ENCODE results near the gene PBX1.

PBX1 gene

DNA sequence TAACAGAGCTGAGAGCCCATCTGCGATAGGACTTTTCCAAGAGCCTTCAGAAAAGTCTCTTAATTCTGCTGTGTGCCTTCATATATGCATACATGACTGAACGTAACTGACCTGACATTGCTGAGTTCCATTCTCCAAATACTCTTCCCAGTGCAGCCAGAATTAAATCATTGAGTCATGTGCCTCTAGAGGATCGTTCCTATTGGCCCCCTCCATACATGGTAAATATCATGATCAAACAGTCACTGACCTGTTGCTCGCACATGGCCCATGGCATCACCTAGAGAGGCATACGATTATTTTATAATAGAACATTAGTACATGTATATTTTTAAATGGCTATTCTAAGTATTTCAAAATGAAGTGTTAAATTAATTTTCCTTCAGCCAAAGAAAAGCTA lies 186.8 kb downstream of the PBX1 start:
- H3K36me3 ChIP-seq (ENCODE audit: control insufficient read depth, low read depth, low read length) = no peaks in the 10 kb centered on the region
- H3K4me1 ChIP-seq (ENCODE audit: control insufficient read depth, low read depth, low read length) = no peaks in the 10 kb centered on the region
- H3K9me3 ChIP-seq (ENCODE audit: control insufficient read depth, low read depth, low read length) = no peaks in the 10 kb centered on the region
- no peaks in the 10 kb centered on the region for H3K27me3 ChIP-seq (ENCODE audit: control insufficient read depth, insufficient read depth, low read length)
- no peak overlapping the region for H3K4me3 ChIP-seq (ENCODE audit: low read length)
- no peak overlapping the region for H3K9ac ChIP-seq (ENCODE audit: low read length)
- no peak overlapping the region for H3K27ac ChIP-seq (ENCODE audit: low read length)

- no peaks in the 10 kb centered on the region for H3K4me1 ChIP-seq (ENCODE audit: control insufficient read depth, low read depth, low read length)
Observed at GRCh38 chr1:164746632-164747031, 187.6 kb downstream of the PBX1 start.

GRCh38 chr1:164748253-164748899 lies 189.4 kb downstream of the PBX1 start:
- Histone ChIP-seq H3K9ac (ENCODE audit: low read length) (no peak overlapping the region), H3K27ac (ENCODE audit: low read length) (no peak overlapping the region), H3K9me3 (ENCODE audit: control insufficient read depth, low read depth, low read length) (no peaks in the 10 kb centered on the region), H3K4me1 (ENCODE audit: control insufficient read depth, low read depth, low read length) (no peaks in the 10 kb centered on the region), H3K36me3 (ENCODE audit: control insufficient read depth, low read depth, low read length) (no peaks in the 10 kb centered on the region), H3K4me3 (ENCODE audit: low read length) (no peak overlapping the region), H3K27me3 (ENCODE audit: control insufficient read depth, insufficient read depth, low read length) (no peaks in the 10 kb centered on the region)

More at GRCh38 chr1:164746632-164747031, 187.6 kb downstream of the PBX1 start:
- no peak overlapping the region for H3K27ac ChIP-seq (ENCODE audit: low read length)
- H3K36me3 ChIP-seq (ENCODE audit: control insufficient read depth, low read depth, low read length) = no peaks in the 10 kb centered on the region
- H3K9me3 ChIP-seq (ENCODE audit: control insufficient read depth, low read depth, low read length) = no peaks in the 10 kb centered on the region
- no peak overlapping the region for H3K4me3 ChIP-seq (ENCODE audit: low read length)
- H3K9ac ChIP-seq (ENCODE audit: low read length) = no peak overlapping the region
- H3K27me3 ChIP-seq (ENCODE audit: control insufficient read depth, insufficient read depth, low read length) = no peaks in the 10 kb centered on the region

DNA sequence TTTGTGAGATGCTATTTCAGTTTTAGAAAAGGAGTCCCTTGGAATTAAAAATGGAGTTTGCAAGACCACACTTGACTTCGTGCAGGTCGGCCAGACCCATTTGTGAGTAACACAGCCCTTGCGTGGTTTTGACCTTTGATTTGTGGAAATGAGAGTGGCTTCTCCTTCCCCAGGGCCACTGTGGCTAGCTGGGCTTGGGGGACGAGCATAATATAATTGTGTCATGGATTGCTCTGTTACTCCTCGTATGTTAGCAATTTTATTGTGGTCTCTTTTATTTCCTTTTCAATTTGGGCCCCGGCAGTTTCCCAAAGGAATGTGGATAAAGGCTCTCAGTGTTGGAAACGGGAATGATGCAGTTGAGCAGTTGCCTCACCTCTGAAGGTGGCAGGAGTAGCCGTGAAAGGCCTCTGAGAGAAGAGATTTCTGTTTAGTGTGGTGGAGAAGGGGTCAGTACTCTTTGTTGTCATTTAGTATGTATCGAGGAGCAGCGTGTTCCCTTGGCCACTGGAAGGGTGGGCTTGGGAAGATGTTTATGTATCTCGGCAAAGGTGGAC lies 194.6 kb downstream of the PBX1 start:
- no peak overlapping the region for H3K4me3 ChIP-seq (ENCODE audit: low read length)
- H3K4me1 ChIP-seq (ENCODE audit: control insufficient read depth, low read depth, low read length) = peaks cover 11% of the 10 kb centered on the region
- H3K9ac ChIP-seq (ENCODE audit: low read length) = no peak overlapping the region
- no peak overlapping the region for H3K27ac ChIP-seq (ENCODE audit: low read length)
- H3K36me3 ChIP-seq (ENCODE audit: control insufficient read depth, low read depth, low read length) = no peaks in the 10 kb centered on the region
- no peaks in the 10 kb centered on the region for H3K27me3 ChIP-seq (ENCODE audit: control insufficient read depth, insufficient read depth, low read length)
- no peaks in the 10 kb centered on the region for H3K9me3 ChIP-seq (ENCODE audit: control insufficient read depth, low read depth, low read length)

DNA sequence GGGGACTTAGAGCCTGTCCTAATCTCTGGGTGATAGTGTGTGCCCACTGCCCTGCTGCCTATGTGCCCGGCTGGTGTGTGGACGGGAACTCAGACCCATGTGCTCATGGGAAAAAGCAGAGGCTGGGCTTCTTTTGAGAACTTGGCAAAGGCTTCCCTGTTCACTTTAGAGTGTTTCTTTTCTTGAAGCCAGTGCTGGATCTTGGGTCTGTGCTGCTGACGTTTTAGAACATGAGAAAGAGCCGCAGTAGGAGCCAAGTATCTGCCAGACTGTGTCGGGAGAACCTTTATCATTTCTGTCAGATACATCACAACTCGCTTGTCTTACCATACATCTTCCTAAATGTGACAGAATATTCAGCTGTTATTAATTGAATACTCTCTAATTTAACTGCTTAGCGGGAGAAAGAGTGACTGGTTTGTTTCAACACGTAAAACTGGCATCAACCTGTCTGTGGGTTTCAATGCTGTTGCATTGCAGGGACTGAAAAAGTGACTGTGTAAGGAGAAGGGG lies 195.2 kb downstream of the PBX1 start:
- no peak overlapping the region for H3K27ac ChIP-seq (ENCODE audit: low read length)
- H3K36me3 ChIP-seq (ENCODE audit: control insufficient read depth, low read depth, low read length) = no peaks in the 10 kb centered on the region
- no peaks in the 10 kb centered on the region for H3K9me3 ChIP-seq (ENCODE audit: control insufficient read depth, low read depth, low read length)
- no peak overlapping the region for H3K4me3 ChIP-seq (ENCODE audit: low read length)
- H3K4me1 ChIP-seq (ENCODE audit: control insufficient read depth, low read depth, low read length) = peaks cover 11% of the 10 kb centered on the region
- no peaks in the 10 kb centered on the region for H3K27me3 ChIP-seq (ENCODE audit: control insufficient read depth, insufficient read depth, low read length)
- no peak overlapping the region for H3K9ac ChIP-seq (ENCODE audit: low read length)

- no peaks in the 10 kb centered on the region for H3K36me3 ChIP-seq (ENCODE audit: control insufficient read depth, low read depth, low read length)
- no peak overlapping the region for H3K27ac ChIP-seq (ENCODE audit: low read length)
- H3K27me3 ChIP-seq (ENCODE audit: control insufficient read depth, insufficient read depth, low read length) = no peaks in the 10 kb centered on the region
- H3K9me3 ChIP-seq (ENCODE audit: control insufficient read depth, low read depth, low read length) = no peaks in the 10 kb centered on the region
- no peak overlapping the region for H3K9ac ChIP-seq (ENCODE audit: low read length)
- peaks cover 11% of the 10 kb centered on the region for H3K4me1 ChIP-seq (ENCODE audit: control insufficient read depth, low read depth, low read length)
- H3K4me3 ChIP-seq (ENCODE audit: low read length) = no peak overlapping the region
Observed at GRCh38 chr1:164755690-164756089, 196.7 kb downstream of the PBX1 start.

GRCh38 chr1:164756741-164757140 lies 197.8 kb downstream of the PBX1 start:
- H3K9me3 ChIP-seq (ENCODE audit: control insufficient read depth, low read depth, low read length) = no peaks in the 10 kb centered on the region
- H3K27me3 ChIP-seq (ENCODE audit: control insufficient read depth, insufficient read depth, low read length) = no peaks in the 10 kb centered on the region
- H3K27ac ChIP-seq (ENCODE audit: low read length) = no peak overlapping the region
- H3K36me3 ChIP-seq (ENCODE audit: control insufficient read depth, low read depth, low read length) = no peaks in the 10 kb centered on the region
- peaks cover 11% of the 10 kb centered on the region for H3K4me1 ChIP-seq (ENCODE audit: control insufficient read depth, low read depth, low read length)
- H3K9ac ChIP-seq (ENCODE audit: low read length) = no peak overlapping the region
- no peak overlapping the region for H3K4me3 ChIP-seq (ENCODE audit: low read length)

DNA sequence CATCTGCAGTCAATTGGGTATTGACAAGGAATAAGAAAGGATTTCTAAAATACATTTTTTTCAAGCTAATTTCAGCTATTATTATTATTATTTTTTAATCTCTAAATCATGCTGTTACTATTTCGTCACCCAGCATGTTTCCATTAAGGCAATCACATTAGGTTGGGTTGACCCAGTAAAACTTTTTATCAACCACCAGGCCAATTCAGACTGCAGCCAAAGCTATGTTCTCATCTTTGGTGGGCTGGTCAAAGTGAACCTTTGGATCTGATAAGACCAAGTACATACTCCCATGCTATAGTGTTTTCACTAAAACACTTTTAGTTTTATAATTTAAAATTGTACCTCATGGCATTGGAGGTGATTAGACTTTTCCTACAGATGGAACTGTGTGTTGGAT lies 198.6 kb downstream of the PBX1 start:
- no peak overlapping the region for H3K9ac ChIP-seq (ENCODE audit: low read length)
- no peaks in the 10 kb centered on the region for H3K9me3 ChIP-seq (ENCODE audit: control insufficient read depth, low read depth, low read length)
- peaks cover 11% of the 10 kb centered on the region for H3K4me1 ChIP-seq (ENCODE audit: control insufficient read depth, low read depth, low read length)
- H3K27me3 ChIP-seq (ENCODE audit: control insufficient read depth, insufficient read depth, low read length) = no peaks in the 10 kb centered on the region
- H3K4me3 ChIP-seq (ENCODE audit: low read length) = no peak overlapping the region
- no peak overlapping the region for H3K27ac ChIP-seq (ENCODE audit: low read length)
- H3K36me3 ChIP-seq (ENCODE audit: control insufficient read depth, low read depth, low read length) = no peaks in the 10 kb centered on the region

- Histone ChIP-seq H3K9ac (ENCODE audit: low read length) (no peak overlapping the region), H3K27me3 (ENCODE audit: control insufficient read depth, insufficient read depth, low read length) (no peaks in the 10 kb centered on the region), H3K27ac (ENCODE audit: low read length) (no peak overlapping the region), H3K4me3 (ENCODE audit: low read length) (no peak overlapping the region), H3K4me1 (ENCODE audit: control insufficient read depth, low read depth, low read length) (peaks cover 11% of the 10 kb centered on the region), H3K36me3 (ENCODE audit: control insufficient read depth, low read depth, low read length) (no peaks in the 10 kb centered on the region), H3K9me3 (ENCODE audit: control insufficient read depth, low read depth, low read length) (no peaks in the 10 kb centered on the region)
Observed at GRCh38 chr1:164759144-164759920, 200.3 kb downstream of the PBX1 start.

DNA sequence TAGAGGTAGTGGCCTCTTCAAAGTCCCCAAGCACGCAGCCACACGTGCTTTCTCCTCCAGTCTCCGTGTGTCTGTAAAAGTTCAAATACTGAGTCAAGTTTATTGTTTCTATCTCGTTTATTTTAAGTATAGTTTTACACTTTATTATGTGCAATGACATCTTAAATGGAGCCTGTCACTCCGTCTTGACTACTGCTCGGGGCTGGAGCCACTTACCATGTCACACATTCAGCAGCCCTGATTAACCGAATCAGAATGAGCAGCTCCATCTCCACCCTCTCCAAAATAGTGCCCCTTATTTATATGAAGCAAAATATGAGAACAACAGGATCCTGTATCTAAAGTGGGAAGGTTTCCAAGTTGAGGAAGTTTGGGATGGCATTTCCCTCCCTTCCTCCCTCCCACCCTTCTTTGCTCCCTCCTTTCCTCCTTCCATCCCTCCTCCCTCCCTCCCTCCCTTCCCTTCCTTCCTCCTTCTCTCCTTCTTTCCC lies 201.0 kb downstream of the PBX1 start:
- no peaks in the 10 kb centered on the region for H3K36me3 ChIP-seq (ENCODE audit: control insufficient read depth, low read depth, low read length)

GRCh38 chr1:164760569-164760968 lies 201.6 kb downstream of the PBX1 start:
- Histone ChIP-seq H3K27me3 (ENCODE audit: control insufficient read depth, insufficient read depth, low read length) (no peaks in the 10 kb centered on the region), H3K4me3 (ENCODE audit: low read length) (no peak overlapping the region), H3K9me3 (ENCODE audit: control insufficient read depth, low read depth, low read length) (no peaks in the 10 kb centered on the region), H3K36me3 (ENCODE audit: control insufficient read depth, low read depth, low read length) (no peaks in the 10 kb centered on the region), H3K27ac (ENCODE audit: low read length) (no peak overlapping the region), H3K9ac (ENCODE audit: low read length) (no peak overlapping the region), H3K4me1 (ENCODE audit: control insufficient read depth, low read depth, low read length) (peaks cover 11% of the 10 kb centered on the region)

More for the DNA sequence above, 201.0 kb downstream of the PBX1 start:
- H3K27ac ChIP-seq (ENCODE audit: low read length) = no peak overlapping the region
- H3K4me3 ChIP-seq (ENCODE audit: low read length) = no peak overlapping the region
- no peaks in the 10 kb centered on the region for H3K9me3 ChIP-seq (ENCODE audit: control insufficient read depth, low read depth, low read length)
- no peak overlapping the region for H3K9ac ChIP-seq (ENCODE audit: low read length)
- peaks cover 11% of the 10 kb centered on the region for H3K4me1 ChIP-seq (ENCODE audit: control insufficient read depth, low read depth, low read length)
- no peaks in the 10 kb centered on the region for H3K27me3 ChIP-seq (ENCODE audit: control insufficient read depth, insufficient read depth, low read length)

All from iPS-18a (cell line).